Lower leg skin (tissue), 4 donors: ENCODE data around the gene MAP4K2. TPM values are rescaled to one million over a fixed set of nuclear protein-coding genes. Genes with fewer than 3 reads are reported as not detected.

Experiments
- DNase-seq, 2 donors: peaks; one replicate each; pipeline ENCODE4 v3.0.0-alpha.2; 2019; ENCODE audit warnings: low spot score in 2 of 2
- H3K4me3 ChIP-seq: fragments of 200-600 bp; sonication (generic); 2 replicates; pipeline ENCODE4 v1.5.1; 2017; ENCODE audit warnings: mild to moderate bottlenecking, low read depth; ENCODE audit not compliant: poor library complexity, severe bottlenecking
- CTCF ChIP-seq, 3 donors: fragments of 450-650 bp; IDR thresholded peaks; one replicate each; pipeline ENCODE4 v1.5.1; 2016; ENCODE audit warnings: antibody characterized with exemption in 3 of 3, mild to moderate bottlenecking in 3 of 3, moderate library complexity in 2 of 3
- POLR2A ChIP-seq, 2 donors: fragments of 450-650 bp; IDR thresholded peaks; one replicate each; pipeline ENCODE4 v1.6.1; 2016 to 2017; ENCODE audit warnings: antibody characterized with exemption in 2 of 2, mild to moderate bottlenecking in 1 of 2, moderate library complexity in 1 of 2
- WGBS, 2 donors: methylation state at CpG; one replicate each; pipeline ENCODE4 v1.1.5; 2018; 5-methylcytosine and 5-hydroxymethylcytosine counted together
- intact Hi-C: fragments of 100-400 bp; cut with DNase I; formaldehyde crosslinking; loops from one replicate; pipeline ENCODE4 v1.15.0; 2023; ENCODE audit warnings: low total_unique reads
- total RNA-seq, 4 donors: library from RNA; depleted of rRNA; stranded (reverse); fragments of >200 nt; gene quantifications; one replicate each; pipeline ENCODE4 v1.1.0, GENCODE V29; 2016

Gene MAP4K2
- total RNA-seq, 4 donors from 2014 or later, result 9.3 to 29.8 (median 19.5) TPM

- intact Hi-C loops, result no loop called here
- peak; percentile 63 to 96 for DNase-seq
- peak overlapping the region; percentile 88 for H3K4me3 ChIP-seq
- TF ChIP-seq POLR2A (IDR thresholded peaks at IDR 0.05), result no peak
- TF ChIP-seq CTCF (IDR thresholded peaks at IDR 0.05), result no peak
- 0% methylated on average over 10 to 49 of the region's 98 CpGs for WGBS, 2 donors
Measured at GRCh38 chr11:64777449-64778222, 25.4 kb downstream of the MAP4K2 start.

GRCh38 chr11:64776875-64777274 lies 26.1 kb downstream of the MAP4K2 start:
- no peak for DNase-seq
- intact Hi-C loops, result no loop called here
- no peak overlapping the region for H3K4me3 ChIP-seq
- TF ChIP-seq CTCF (IDR thresholded peaks at IDR 0.05) (no peak), POLR2A (IDR thresholded peaks at IDR 0.05) (no peak)
- WGBS, 2 donors, result 17 to 19% methylated on average over 3 of the region's 3 CpGs

- no peak for DNase-seq
- no peak for TF ChIP-seq POLR2A (IDR thresholded peaks at IDR 0.05)
- TF ChIP-seq CTCF (IDR thresholded peaks at IDR 0.05), result no peak
- WGBS, 2 donors, result 65% methylated on average over 6 of the region's 6 CpGs
Measured at GRCh38 chr11:64776425-64776824, 26.6 kb downstream of the MAP4K2 start.

GRCh38 chr11:64774144-64774543 lies 28.9 kb downstream of the MAP4K2 start:
- 82 to 86% methylated on average over 5 of the region's 5 CpGs for WGBS, 2 donors
- TF ChIP-seq CTCF (IDR thresholded peaks at IDR 0.05), result no peak
- no peak for TF ChIP-seq POLR2A (IDR thresholded peaks at IDR 0.05)
- no peak for DNase-seq
- intact Hi-C loops, result no loop called here
- no peak overlapping the region for H3K4me3 ChIP-seq

More at GRCh38 chr11:64776425-64776824, 26.6 kb downstream of the MAP4K2 start:
- intact Hi-C loops, result no loop called here
- H3K4me3 ChIP-seq, result no peak overlapping the region

- DNase-seq, result no peak
- WGBS, 2 donors, result 52 to 64% methylated on average over 3 of the region's 3 CpGs
- intact Hi-C loops, result no loop called here
Measured at GRCh38 chr11:64772303-64773018, 30.6 kb downstream of the MAP4K2 start.

More at GRCh38 chr11:64772303-64773018, 30.6 kb downstream of the MAP4K2 start:
- H3K4me3 ChIP-seq, result no peak overlapping the region
- TF ChIP-seq CTCF (IDR thresholded peaks at IDR 0.05), result no peak
- TF ChIP-seq POLR2A (IDR thresholded peaks at IDR 0.05), result no peak
